SK-N-SH treated with all-trans-retinoic acid at 6 μM for 48 hours (cell line): Measurements from ENCODE around the gene MMP19.

Source experiments
- ATAC-seq: fragments of 200-7000 bp; cut with Tn5 transposase; 3 replicates; pipeline ENCODE4 v1.9.1; 2020; ENCODE audit warnings: mild to moderate bottlenecking, moderate library complexity
- ARNTL ChIP-seq: fragments of 450-650 bp; formaldehyde crosslinking; IDR thresholded peaks from 2 replicates; pipeline ENCODE4 v1.5.0; 2020; ENCODE audit warnings: low read depth, mild to moderate bottlenecking, moderate library complexity, borderline replicate concordance
- BACH2 ChIP-seq: fragments of 250-450 bp; sonication (Bioruptor Pico); IDR thresholded peaks from 2 replicates; pipeline ENCODE4 v1.9.0; 2021; ENCODE audit warnings: mild to moderate bottlenecking, borderline replicate concordance
- CSDC2 ChIP-seq: fragments of 250-450 bp; sonication (Bioruptor Pico); IDR thresholded peaks from 2 replicates; pipeline ENCODE4 v1.5.0; 2020; ENCODE audit warnings: mild to moderate bottlenecking, moderate library complexity
- ESRRG ChIP-seq: fragments of 250-450 bp; sonication (Bioruptor Pico); IDR thresholded peaks from 2 replicates; pipeline ENCODE4 v1.6.1; 2021; ENCODE audit warnings: mild to moderate bottlenecking
- GLIS3 ChIP-seq: fragments of 250-450 bp; sonication (Bioruptor Pico); IDR thresholded peaks from 2 replicates; pipeline ENCODE4 v1.5.0; 2020; ENCODE audit warnings: mild to moderate bottlenecking, moderate library complexity
- ISL1 ChIP-seq: fragments of 250-450 bp; sonication (Bioruptor Pico); IDR thresholded peaks from 2 replicates; pipeline ENCODE4 v2.1.2; 2022; ENCODE audit warnings: mild to moderate bottlenecking, moderate library complexity
- OSR1 ChIP-seq: fragments of 250-450 bp; sonication (Bioruptor Pico); IDR thresholded peaks from 2 replicates; pipeline ENCODE4 v1.8.0; 2022; ENCODE audit warnings: moderate library complexity, mild to moderate bottlenecking, inconsistent platforms
- PPARA ChIP-seq: fragments of 250-450 bp; sonication (Bioruptor Pico); IDR thresholded peaks from 2 replicates; pipeline ENCODE4 v1.5.0; 2020; ENCODE audit warnings: mild to moderate bottlenecking, borderline replicate concordance
- RARB ChIP-seq: fragments of 250-450 bp; sonication (Bioruptor Pico); IDR thresholded peaks from 2 replicates; pipeline ENCODE4 v1.8.0; 2021; ENCODE audit warnings: mild to moderate bottlenecking, moderate library complexity
- SNAI2 ChIP-seq: fragments of 250-450 bp; sonication (Bioruptor Pico); IDR thresholded peaks from 2 replicates; pipeline ENCODE4 v1.5.0; 2020; ENCODE audit warnings: mild to moderate bottlenecking, moderate library complexity
- TCF4 ChIP-seq: fragments of 250-450 bp; sonication (Bioruptor Pico); IDR thresholded peaks from 2 replicates; pipeline ENCODE4 v1.8.0; 2021; ENCODE audit warnings: mild to moderate bottlenecking, moderate library complexity, borderline replicate concordance
- TOX ChIP-seq: fragments of 250-450 bp; sonication (Bioruptor Pico); IDR thresholded peaks from 2 replicates; pipeline ENCODE4 v1.8.0; 2021; ENCODE audit warnings: mild to moderate bottlenecking, moderate library complexity, borderline replicate concordance
- ZFP3 ChIP-seq: fragments of 250-450 bp; sonication (Bioruptor Pico); IDR thresholded peaks from 2 replicates; pipeline ENCODE4 v1.5.0; 2020; ENCODE audit warnings: mild to moderate bottlenecking, moderate library complexity
- ZFP30 ChIP-seq: fragments of 450-650 bp; formaldehyde crosslinking; IDR thresholded peaks from 2 replicates; pipeline ENCODE4 v1.5.0; 2022; ENCODE audit warnings: mild to moderate bottlenecking, moderate library complexity
- ZNF565 ChIP-seq: fragments of 450-650 bp; formaldehyde crosslinking; conservative IDR thresholded peaks from 2 replicates; pipeline ENCODE4 v1.5.0; 2020; ENCODE audit warnings: low read depth, mild to moderate bottlenecking, moderate library complexity
- ZNF70 ChIP-seq: fragments of 450-650 bp; formaldehyde crosslinking; IDR thresholded peaks from 2 replicates; pipeline ENCODE4 v1.5.0; 2020; ENCODE audit warnings: mild to moderate bottlenecking, moderate library complexity
- ZNF8 ChIP-seq: fragments of 450-650 bp; formaldehyde crosslinking; IDR thresholded peaks from 2 replicates; pipeline ENCODE4 v1.5.0; 2020; ENCODE audit warnings: mild to moderate bottlenecking, moderate library complexity
- TF ChIP-seq, protein P1 (sequence below): fragments of 250-450 bp; sonication (Bioruptor Pico); IDR thresholded peaks from 2 replicates; pipeline ENCODE4 v1.5.0; 2020; ENCODE audit warnings: mild to moderate bottlenecking, moderate library complexity
- TF ChIP-seq, protein P2 (sequence below): fragments of 250-450 bp; sonication (Bioruptor Pico); IDR thresholded peaks from 2 replicates; pipeline ENCODE4 v1.5.1; 2021; ENCODE audit warnings: mild to moderate bottlenecking, moderate library complexity
- TF ChIP-seq, protein P3 (sequence below): fragments of 250-450 bp; sonication (Bioruptor Pico); IDR thresholded peaks from 2 replicates; pipeline ENCODE4 v1.5.1; 2020; ENCODE audit warnings: low read depth, mild to moderate bottlenecking, moderate library complexity
- TF ChIP-seq, protein P4 (sequence below): fragments of 250-450 bp; sonication (Bioruptor Pico); IDR thresholded peaks from 2 replicates; pipeline ENCODE4 v1.8.0; 2020; ENCODE audit warnings: mild to moderate bottlenecking, moderate library complexity, borderline replicate concordance

MMP19 gene

DNA sequence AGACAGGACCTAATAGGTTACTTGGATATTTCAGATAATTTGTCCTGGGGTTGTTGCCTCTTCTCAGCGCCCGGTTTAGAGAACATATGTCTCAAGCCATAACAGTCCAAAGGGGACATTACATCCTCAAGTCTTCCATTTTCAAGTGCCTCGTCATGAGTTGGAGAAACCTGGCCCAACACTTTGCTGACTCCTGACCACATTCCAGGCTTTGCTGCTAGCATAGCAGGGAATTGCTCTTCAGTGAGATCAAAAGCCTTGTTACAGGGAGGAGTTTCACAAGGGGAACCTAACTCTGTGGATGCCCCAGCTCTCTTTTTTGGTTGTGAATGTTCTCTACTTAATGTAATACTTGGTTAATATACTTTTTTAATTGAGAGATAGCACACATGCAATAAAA is 8.2 kb upstream of the MMP19 start:
- TF ChIP-seq CSDC2 (CRISPR knock-in tag) (no peak), BACH2 (no peak), ISL1 (no peak), ZNF565 (CRISPR knock-in tag) (no peak), OSR1 (CRISPR knock-in tag) (no peak), ZNF8 (CRISPR knock-in tag) (no peak), GLIS3 (no peak), TOX (CRISPR knock-in tag) (no peak), ZNF70 (CRISPR knock-in tag) (no peak), ZFP3 (CRISPR knock-in tag) (no peak), ESRRG (CRISPR knock-in tag) (no peak), ZFP30 (no peak), TCF4 (CRISPR knock-in tag) (no peak), RARB (CRISPR knock-in tag) (no peak), PPARA (CRISPR knock-in tag) (no peak), ARNTL (no peak)
- TF ChIP-seq, protein P1, sequence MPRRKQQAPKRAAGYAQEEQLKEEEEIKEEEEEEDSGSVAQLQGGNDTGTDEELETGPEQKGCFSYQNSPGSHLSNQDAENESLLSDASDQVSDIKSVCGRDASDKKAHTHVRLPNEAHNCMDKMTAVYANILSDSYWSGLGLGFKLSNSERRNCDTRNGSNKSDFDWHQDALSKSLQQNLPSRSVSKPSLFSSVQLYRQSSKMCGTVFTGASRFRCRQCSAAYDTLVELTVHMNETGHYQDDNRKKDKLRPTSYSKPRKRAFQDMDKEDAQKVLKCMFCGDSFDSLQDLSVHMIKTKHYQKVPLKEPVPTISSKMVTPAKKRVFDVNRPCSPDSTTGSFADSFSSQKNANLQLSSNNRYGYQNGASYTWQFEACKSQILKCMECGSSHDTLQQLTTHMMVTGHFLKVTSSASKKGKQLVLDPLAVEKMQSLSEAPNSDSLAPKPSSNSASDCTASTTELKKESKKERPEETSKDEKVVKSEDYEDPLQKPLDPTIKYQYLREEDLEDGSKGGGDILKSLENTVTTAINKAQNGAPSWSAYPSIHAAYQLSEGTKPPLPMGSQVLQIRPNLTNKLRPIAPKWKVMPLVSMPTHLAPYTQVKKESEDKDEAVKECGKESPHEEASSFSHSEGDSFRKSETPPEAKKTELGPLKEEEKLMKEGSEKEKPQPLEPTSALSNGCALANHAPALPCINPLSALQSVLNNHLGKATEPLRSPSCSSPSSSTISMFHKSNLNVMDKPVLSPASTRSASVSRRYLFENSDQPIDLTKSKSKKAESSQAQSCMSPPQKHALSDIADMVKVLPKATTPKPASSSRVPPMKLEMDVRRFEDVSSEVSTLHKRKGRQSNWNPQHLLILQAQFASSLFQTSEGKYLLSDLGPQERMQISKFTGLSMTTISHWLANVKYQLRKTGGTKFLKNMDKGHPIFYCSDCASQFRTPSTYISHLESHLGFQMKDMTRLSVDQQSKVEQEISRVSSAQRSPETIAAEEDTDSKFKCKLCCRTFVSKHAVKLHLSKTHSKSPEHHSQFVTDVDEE, result no peak
- TF ChIP-seq, protein P2, sequence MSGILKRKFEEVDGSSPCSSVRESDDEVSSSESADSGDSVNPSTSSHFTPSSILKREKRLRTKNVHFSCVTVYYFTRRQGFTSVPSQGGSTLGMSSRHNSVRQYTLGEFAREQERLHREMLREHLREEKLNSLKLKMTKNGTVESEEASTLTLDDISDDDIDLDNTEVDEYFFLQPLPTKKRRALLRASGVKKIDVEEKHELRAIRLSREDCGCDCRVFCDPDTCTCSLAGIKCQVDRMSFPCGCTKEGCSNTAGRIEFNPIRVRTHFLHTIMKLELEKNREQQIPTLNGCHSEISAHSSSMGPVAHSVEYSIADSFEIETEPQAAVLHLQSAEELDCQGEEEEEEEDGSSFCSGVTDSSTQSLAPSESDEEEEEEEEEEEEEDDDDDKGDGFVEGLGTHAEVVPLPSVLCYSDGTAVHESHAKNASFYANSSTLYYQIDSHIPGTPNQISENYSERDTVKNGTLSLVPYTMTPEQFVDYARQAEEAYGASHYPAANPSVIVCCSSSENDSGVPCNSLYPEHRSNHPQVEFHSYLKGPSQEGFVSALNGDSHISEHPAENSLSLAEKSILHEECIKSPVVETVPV, result no peak
- TF ChIP-seq, protein P3, sequence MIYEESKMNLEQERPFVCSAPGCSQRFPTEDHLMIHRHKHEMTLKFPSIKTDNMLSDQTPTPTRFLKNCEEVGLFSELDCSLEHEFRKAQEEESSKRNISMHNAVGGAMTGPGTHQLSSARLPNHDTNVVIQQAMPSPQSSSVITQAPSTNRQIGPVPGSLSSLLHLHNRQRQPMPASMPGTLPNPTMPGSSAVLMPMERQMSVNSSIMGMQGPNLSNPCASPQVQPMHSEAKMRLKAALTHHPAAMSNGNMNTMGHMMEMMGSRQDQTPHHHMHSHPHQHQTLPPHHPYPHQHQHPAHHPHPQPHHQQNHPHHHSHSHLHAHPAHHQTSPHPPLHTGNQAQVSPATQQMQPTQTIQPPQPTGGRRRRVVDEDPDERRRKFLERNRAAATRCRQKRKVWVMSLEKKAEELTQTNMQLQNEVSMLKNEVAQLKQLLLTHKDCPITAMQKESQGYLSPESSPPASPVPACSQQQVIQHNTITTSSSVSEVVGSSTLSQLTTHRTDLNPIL, result no peak
- no peak for ATAC-seq

DNA sequence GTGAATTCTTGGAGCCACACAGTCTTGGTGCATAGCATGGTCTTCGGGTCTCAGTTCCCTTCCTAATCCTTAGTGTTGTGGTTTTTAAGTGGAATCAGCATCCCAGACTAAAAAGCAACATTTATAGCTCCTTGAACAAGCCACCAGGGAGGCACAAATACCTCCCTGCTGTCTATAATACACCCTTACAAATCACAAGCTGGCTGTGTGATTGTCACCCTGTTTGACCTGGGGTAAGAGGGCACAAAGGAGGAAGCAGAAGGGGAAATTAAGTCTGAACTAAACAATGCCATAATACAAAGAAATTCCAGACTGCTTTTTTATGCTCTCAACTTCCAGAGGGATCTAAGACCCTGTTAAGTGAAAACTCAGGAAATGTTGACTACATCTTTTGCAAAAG is 7.7 kb upstream of the MMP19 start:
- ATAC-seq, result no peak
- TF ChIP-seq ZFP3 (CRISPR knock-in tag), result no peak
- TF ChIP-seq ESRRG (CRISPR knock-in tag), result no peak
- TF ChIP-seq PPARA (CRISPR knock-in tag), result no peak
- TF ChIP-seq, protein P1, result no peak
- no peak for TF ChIP-seq GLIS3
- no peak for TF ChIP-seq ZFP30
- TF ChIP-seq, all 23 proteins: peak for 0

DNA sequence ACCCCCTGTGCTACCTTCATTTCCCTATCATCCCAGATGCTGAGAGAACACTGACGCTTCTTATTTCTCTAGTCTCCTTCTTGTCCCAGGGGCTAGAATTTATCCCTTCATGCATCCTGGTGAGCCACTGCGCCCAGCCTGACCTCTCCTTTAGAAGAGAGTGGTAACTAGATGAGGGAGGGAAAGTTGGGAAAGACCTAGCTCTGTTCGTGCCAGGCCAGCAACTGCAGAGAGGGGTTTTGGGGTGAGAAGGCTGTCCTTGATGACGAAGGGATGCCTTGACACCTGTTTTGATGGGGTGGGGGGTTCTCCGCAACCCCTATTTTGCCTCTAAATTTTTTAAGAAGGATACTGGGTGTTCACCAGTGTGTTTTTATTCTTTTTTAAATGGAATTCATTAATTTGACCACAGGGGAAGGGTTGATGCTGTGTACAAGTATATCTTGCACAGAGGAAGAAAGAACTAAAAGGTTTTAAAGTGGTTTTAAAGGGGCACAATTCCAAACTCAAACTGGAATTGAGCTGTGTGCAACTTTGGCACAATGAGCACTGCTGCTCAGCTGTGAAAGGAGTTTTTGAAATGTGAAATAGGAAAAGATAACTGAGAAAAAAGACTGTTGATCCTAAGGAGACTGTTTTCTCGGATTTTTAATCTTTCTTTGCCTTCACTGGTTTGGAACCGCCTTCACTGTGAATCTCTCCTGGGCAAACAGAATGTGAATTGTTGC is 7.0 kb upstream of the MMP19 start:
- no peak for ATAC-seq
- TF ChIP-seq ZNF565 (CRISPR knock-in tag) (no peak), SNAI2 (CRISPR knock-in tag) (no peak), ZNF70 (CRISPR knock-in tag) (no peak), ARNTL (no peak), TCF4 (CRISPR knock-in tag) (no peak), CSDC2 (CRISPR knock-in tag) (no peak), BACH2 (no peak)
- TF ChIP-seq, protein P4, sequence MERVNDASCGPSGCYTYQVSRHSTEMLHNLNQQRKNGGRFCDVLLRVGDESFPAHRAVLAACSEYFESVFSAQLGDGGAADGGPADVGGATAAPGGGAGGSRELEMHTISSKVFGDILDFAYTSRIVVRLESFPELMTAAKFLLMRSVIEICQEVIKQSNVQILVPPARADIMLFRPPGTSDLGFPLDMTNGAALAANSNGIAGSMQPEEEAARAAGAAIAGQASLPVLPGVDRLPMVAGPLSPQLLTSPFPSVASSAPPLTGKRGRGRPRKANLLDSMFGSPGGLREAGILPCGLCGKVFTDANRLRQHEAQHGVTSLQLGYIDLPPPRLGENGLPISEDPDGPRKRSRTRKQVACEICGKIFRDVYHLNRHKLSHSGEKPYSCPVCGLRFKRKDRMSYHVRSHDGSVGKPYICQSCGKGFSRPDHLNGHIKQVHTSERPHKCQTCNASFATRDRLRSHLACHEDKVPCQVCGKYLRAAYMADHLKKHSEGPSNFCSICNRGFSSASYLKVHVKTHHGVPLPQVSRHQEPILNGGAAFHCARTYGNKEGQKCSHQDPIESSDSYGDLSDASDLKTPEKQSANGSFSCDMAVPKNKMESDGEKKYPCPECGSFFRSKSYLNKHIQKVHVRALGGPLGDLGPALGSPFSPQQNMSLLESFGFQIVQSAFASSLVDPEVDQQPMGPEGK (CRISPR knock-in tag), result no peak
- TF ChIP-seq, protein P3, result no peak
